Activated CD8-positive, alpha-beta memory T cell treated with anti-CD3 and anti-CD28 coated beads, Interleukin-2, amount 10 ng/mL, durations not matched to agents 7 days and 5 days (primary cell): ENCODE measurements around the gene DGKB. TPM values are rescaled to one million over a fixed set of nuclear protein-coding genes. Genes with fewer than 3 reads are reported as not detected.

ENCODE experiments used
- ATAC-seq: fragments of 150-1000 bp; cut with Tn5 transposase; one replicate; pipeline ENCODE4 v1.10.0; 2021; ENCODE audit warnings: moderate library complexity
- CTCF ChIA-PET: fragments of 350-600 bp; sonication (Branson Sonifier 250); formaldehyde crosslinking; loops from one replicate; lab custom pipeline; 2021; ENCODE audit warnings: antibody characterized with exemption; lab: Charles Lee
- DNase-seq: peaks from one replicate; pipeline ENCODE4 v3.0.0-alpha.2; 2020
- H3K27ac Mint-ChIP-seq: one replicate; pipeline ENCODE4 v1.8.0; 2021; ENCODE audit warnings: mild to moderate bottlenecking, mixed read lengths
- H3K27me3 Mint-ChIP-seq: one replicate; pipeline ENCODE4 v1.8.0; 2021; ENCODE audit warnings: mixed read lengths
- H3K36me3 Mint-ChIP-seq: one replicate; pipeline ENCODE4 v1.8.0; 2021; ENCODE audit warnings: mild to moderate bottlenecking, mixed read lengths
- H3K4me1 Mint-ChIP-seq: one replicate; pipeline ENCODE4 v1.8.0; 2021; ENCODE audit warnings: mixed read lengths
- H3K4me3 Mint-ChIP-seq: one replicate; pipeline ENCODE4 v1.8.0; 2021; ENCODE audit warnings: mild to moderate bottlenecking, moderate library complexity, mixed read lengths
- H3K9me3 Mint-ChIP-seq: one replicate; pipeline ENCODE4 v1.8.0; 2022; ENCODE audit warnings: low read depth, mixed read lengths
- total RNA-seq, 2 experiments: library from RNA; stranded (reverse); gene quantifications; one replicate each; pipeline ENCODE4 v1.2.3, GENCODE V29; 2021

The DGKB gene
- total RNA-seq, 2 experiments from 2014 or later: not detected

- no peaks in the 10 kb centered on the region for H3K9me3 Mint-ChIP-seq
- peak; percentile 82 for ATAC-seq
- H3K4me1 Mint-ChIP-seq: peaks cover 13% of the 10 kb centered on the region
- H3K27me3 Mint-ChIP-seq: peaks cover 3% of the 10 kb centered on the region
- no peaks in the 10 kb centered on the region for H3K36me3 Mint-ChIP-seq
- CTCF ChIA-PET: no interaction called here
- no peak overlapping the region for H3K27ac Mint-ChIP-seq
- no peak overlapping the region for H3K4me3 Mint-ChIP-seq
- peak; percentile 57 for DNase-seq
Measured at GRCh38 chr7:14714161-14714728, 188.3 kb downstream of the DGKB start.

DNA sequence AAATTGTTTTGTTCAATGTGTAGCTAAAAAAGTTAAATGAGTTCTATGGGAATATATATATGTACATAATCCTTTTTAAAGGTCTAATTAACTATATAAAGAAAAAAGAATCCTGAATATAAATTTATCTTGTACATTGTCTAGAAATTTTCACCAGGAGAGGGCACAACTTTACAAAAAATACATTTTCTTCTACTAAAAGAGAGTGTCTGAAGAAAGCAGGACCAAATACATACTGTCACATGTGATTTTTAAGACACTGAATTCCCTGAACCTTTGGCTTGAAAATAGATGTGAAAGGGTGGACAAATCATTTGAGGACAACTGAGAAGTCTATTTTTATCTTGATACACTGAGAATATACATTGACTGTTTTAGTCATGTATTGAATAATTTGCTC, 204.3 kb downstream of the DGKB start:
- Mint-ChIP-seq H3K4me3 (no peak overlapping the region), H3K27me3 (peaks cover 2% of the 10 kb centered on the region), H3K4me1 (no peaks in the 10 kb centered on the region), H3K36me3 (no peaks in the 10 kb centered on the region), H3K9me3 (no peaks in the 10 kb centered on the region), H3K27ac (no peak overlapping the region)
- no peak for DNase-seq
- CTCF ChIA-PET: no interaction called here
- no peak for ATAC-seq

- Mint-ChIP-seq H3K4me3 (no peak overlapping the region), H3K36me3 (no peaks in the 10 kb centered on the region), H3K9me3 (no peaks in the 10 kb centered on the region), H3K27me3 (peaks cover 2% of the 10 kb centered on the region), H3K4me1 (no peaks in the 10 kb centered on the region), H3K27ac (no peak overlapping the region)
- ATAC-seq (no peak), DNase-seq (no peak)
- CTCF ChIA-PET: no interaction called here
Measured at GRCh38 chr7:14697684-14698083, 204.9 kb downstream of the DGKB start.

- peaks cover 3% of the 10 kb centered on the region for H3K27me3 Mint-ChIP-seq
- CTCF ChIA-PET: interaction anchor here (0.6 to 2.1 kb wide), 15 partner anchors 9 to 1416 kb away, joined by 3 to 14 read pairs (median 3); no protein-coding TSS in a partner anchor
- H3K9me3 Mint-ChIP-seq: no peaks in the 10 kb centered on the region
- peak; percentile 52 for DNase-seq
- no peaks in the 10 kb centered on the region for H3K4me1 Mint-ChIP-seq
- H3K27ac Mint-ChIP-seq: no peak overlapping the region
- no peak for ATAC-seq
- H3K36me3 Mint-ChIP-seq: no peaks in the 10 kb centered on the region
- H3K4me3 Mint-ChIP-seq: no peak overlapping the region
Measured at GRCh38 chr7:14691597-14692203, 210.9 kb downstream of the DGKB start.

DNA sequence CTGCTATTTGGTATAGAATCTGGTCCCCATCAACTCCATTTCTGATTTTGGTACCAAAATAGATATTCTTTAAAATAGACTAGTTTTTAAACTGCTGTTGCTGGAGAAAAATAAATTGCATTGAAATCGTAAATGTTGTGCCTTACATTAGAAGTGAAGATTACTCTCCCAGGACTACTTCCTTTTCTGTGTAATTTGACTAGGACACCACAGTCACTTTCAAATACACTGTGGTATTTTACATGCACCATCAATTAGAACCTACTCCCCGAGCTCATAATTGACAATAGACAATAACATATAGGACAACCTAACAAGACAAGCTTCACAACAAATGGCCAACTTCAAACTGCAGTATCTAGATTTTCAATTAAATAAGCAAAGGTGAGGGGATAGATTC, 211.5 kb downstream of the DGKB start:
- Mint-ChIP-seq H3K36me3 (no peaks in the 10 kb centered on the region), H3K9me3 (no peaks in the 10 kb centered on the region), H3K27me3 (peaks cover 3% of the 10 kb centered on the region), H3K4me1 (no peaks in the 10 kb centered on the region), H3K4me3 (no peak overlapping the region), H3K27ac (no peak overlapping the region)
- ATAC-seq (no peak), DNase-seq (no peak)
- CTCF ChIA-PET: interaction anchor here (0.9 to 2.1 kb wide), 12 partner anchors 9 to 1415 kb away, joined by 3 to 14 read pairs (median 4); no protein-coding TSS in a partner anchor

- no peaks in the 10 kb centered on the region for H3K36me3 Mint-ChIP-seq
- H3K27me3 Mint-ChIP-seq: peaks cover 3% of the 10 kb centered on the region
- no peak overlapping the region for H3K4me3 Mint-ChIP-seq
- H3K4me1 Mint-ChIP-seq: no peaks in the 10 kb centered on the region
- H3K27ac Mint-ChIP-seq: no peak overlapping the region
- no peaks in the 10 kb centered on the region for H3K9me3 Mint-ChIP-seq
- DNase-seq (no peak), ATAC-seq (no peak)
- CTCF ChIA-PET: interaction anchor here (0.9 to 1.5 kb wide), 2 partner anchors 14 to 239 kb away, joined by 3 to 6 read pairs; no protein-coding TSS in a partner anchor
Measured at GRCh38 chr7:14690486-14690885, 212.1 kb downstream of the DGKB start.

GRCh38 chr7:14690075-14690474, 212.5 kb downstream of the DGKB start:
- Mint-ChIP-seq H3K27ac (no peak overlapping the region), H3K27me3 (peaks cover 3% of the 10 kb centered on the region), H3K4me1 (no peaks in the 10 kb centered on the region), H3K9me3 (no peaks in the 10 kb centered on the region), H3K4me3 (no peak overlapping the region), H3K36me3 (no peaks in the 10 kb centered on the region)
- no peak for ATAC-seq
- CTCF ChIA-PET: no interaction called here
- DNase-seq: no peak

DNA sequence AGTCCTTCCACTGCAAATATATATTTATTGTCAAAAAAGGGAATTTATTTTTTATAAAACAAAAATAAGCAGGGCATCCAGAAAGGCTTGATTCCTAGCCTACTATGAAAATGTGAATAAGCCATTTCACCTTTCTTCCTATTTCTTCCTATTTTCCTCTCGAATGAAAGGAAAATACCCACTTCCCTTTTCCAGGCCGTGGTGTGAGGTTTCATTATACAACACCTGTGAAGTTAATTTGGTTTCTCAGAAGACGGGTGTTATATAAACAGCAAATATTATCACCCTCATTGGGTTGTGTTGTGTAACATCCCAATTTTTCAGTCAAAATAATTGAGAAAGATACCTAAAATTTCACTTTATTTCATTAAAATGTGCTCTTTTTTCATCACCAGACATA, 214.3 kb downstream of the DGKB start:
- ATAC-seq: no peak
- no peaks in the 10 kb centered on the region for H3K4me1 Mint-ChIP-seq
- H3K4me3 Mint-ChIP-seq: no peak overlapping the region
- no peak for DNase-seq
- no peaks in the 10 kb centered on the region for H3K9me3 Mint-ChIP-seq
- no peaks in the 10 kb centered on the region for H3K36me3 Mint-ChIP-seq
- peaks cover 3% of the 10 kb centered on the region for H3K27me3 Mint-ChIP-seq
- CTCF ChIA-PET: no interaction called here
- H3K27ac Mint-ChIP-seq: no peak overlapping the region

DNA sequence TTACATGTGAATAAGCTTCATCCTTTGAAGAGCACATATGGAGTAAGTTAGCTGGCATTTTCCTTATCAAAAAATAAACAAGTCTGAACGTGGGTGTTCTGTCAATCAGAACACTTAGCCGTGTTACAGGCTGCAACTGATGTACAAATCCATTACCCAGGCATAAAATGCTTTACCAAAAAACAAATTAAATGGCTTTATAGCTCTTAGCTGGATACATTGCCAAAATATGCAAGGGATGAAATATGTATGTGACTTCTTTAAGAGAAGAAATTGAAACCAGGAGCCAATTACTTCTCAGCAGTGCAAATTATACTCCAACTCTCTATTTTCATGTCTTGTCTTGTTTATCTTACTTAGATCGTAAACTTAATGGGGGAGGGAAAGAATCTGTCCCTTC, 214.8 kb downstream of the DGKB start:
- CTCF ChIA-PET: no interaction called here

DNA sequence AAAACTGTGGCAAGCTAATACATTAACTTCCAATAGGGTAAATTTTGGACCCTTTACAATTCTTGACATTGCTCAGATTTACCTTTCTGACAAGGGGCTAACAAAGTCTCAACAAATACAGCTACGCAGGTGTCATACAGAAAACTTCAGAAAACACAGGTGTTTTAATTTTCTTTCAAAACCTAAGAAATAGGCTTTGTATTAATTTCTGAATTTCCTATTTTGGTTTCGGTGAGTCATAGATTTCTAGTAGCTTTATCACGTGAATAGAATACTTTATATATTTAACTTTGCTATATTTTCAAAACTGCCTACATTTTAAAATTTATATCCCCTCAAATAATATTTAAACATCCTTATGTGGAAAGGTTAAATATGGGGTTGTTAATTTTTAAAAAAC, 215.3 kb downstream of the DGKB start:
- Mint-ChIP-seq H3K27ac (no peak overlapping the region), H3K9me3 (no peaks in the 10 kb centered on the region), H3K27me3 (peaks cover 3% of the 10 kb centered on the region), H3K36me3 (no peaks in the 10 kb centered on the region), H3K4me1 (no peaks in the 10 kb centered on the region), H3K4me3 (no peak overlapping the region)
- ATAC-seq (no peak), DNase-seq (no peak)
- CTCF ChIA-PET: no interaction called here

More for the DNA sequence above, 214.8 kb downstream of the DGKB start:
- no peak overlapping the region for H3K4me3 Mint-ChIP-seq
- H3K9me3 Mint-ChIP-seq: no peaks in the 10 kb centered on the region
- H3K4me1 Mint-ChIP-seq: no peaks in the 10 kb centered on the region
- ATAC-seq (no peak), DNase-seq (no peak)
- H3K36me3 Mint-ChIP-seq: no peaks in the 10 kb centered on the region
- H3K27me3 Mint-ChIP-seq: peaks cover 3% of the 10 kb centered on the region
- no peak overlapping the region for H3K27ac Mint-ChIP-seq

DNA sequence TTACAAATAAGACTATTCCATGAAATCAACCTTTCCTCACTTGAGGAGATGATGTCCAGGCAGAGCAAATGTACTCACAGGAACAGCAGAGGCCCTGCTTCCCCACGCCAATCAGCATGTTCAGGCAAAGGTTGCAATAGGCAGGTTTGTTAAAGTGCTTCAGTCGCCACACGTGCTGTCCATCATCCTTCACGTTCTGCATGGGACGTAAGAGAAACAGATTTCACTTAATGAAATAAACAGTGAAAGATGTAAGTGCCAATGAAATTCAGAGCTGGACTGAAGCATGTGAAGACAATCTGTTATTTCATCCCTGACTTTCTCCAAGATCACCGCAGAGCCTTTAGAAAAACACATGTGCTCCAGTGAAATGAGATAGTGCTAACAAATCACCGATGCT, 217.4 kb downstream of the DGKB start:
- no peaks in the 10 kb centered on the region for H3K4me1 Mint-ChIP-seq
- no peaks in the 10 kb centered on the region for H3K36me3 Mint-ChIP-seq
- no peak for ATAC-seq
- CTCF ChIA-PET: no interaction called here
- DNase-seq: no peak
- no peaks in the 10 kb centered on the region for H3K9me3 Mint-ChIP-seq
- no peak overlapping the region for H3K4me3 Mint-ChIP-seq
- H3K27me3 Mint-ChIP-seq: no peaks in the 10 kb centered on the region
- no peak overlapping the region for H3K27ac Mint-ChIP-seq

DNA sequence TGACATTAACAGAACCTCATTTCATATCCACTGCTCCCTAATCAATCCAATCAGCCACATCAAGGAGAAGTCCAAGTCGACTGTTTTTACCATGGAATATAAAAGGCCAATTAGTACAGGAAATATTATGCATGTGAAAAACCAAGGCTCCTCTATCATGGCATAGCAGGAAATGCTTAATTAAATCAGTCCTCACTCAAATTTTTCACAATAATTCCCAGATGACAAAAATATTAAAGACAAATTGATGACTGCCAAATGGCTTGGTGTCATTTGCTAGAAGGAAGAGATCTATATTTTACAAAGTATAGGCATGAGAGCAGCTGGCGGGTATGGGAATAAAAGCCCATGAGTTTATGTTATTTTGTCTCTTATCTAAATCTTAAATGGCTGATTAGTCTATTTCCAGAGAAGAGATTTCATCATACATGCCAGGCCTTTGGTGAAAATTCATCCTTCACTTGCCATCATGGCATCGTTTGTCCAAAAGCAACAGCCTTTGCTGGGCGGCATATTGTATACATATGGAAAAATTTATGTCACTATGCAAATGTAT, 219.6 kb downstream of the DGKB start:
- Mint-ChIP-seq H3K27me3 (no peaks in the 10 kb centered on the region), H3K36me3 (no peaks in the 10 kb centered on the region), H3K4me1 (no peaks in the 10 kb centered on the region), H3K9me3 (no peaks in the 10 kb centered on the region), H3K27ac (no peak overlapping the region), H3K4me3 (no peak overlapping the region)
- DNase-seq (no peak), ATAC-seq (no peak)
- CTCF ChIA-PET: no interaction called here

DNA sequence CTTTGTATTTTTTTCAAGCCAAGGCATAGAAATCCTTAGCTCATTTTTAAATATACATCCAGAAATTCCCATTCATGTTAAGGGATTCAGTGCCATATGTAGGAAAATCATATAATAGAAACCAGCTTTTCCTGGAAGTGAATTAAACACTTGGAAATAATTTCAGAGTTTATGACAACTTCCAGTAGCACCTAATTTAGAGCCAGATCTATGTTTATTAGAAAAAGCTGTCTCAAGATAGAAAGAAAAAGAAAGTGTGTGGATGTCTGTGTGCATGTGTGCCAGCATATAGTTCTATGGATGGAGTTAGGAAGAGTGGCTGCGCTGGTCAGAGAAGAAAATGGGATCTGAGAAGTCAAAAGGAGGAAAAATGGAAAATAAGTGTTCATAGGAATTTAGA, 225.7 kb downstream of the DGKB start:
- H3K27me3 Mint-ChIP-seq: no peaks in the 10 kb centered on the region
- CTCF ChIA-PET: interaction anchor here (1.0 kb wide), 1 partner anchor 15 kb away, joined by 6 read pairs; no protein-coding TSS in a partner anchor
- no peak for ATAC-seq

GRCh38 chr7:14673202-14673601, 229.3 kb downstream of the DGKB start:
- no peak for ATAC-seq
- CTCF ChIA-PET: no interaction called here
- DNase-seq: no peak
- Mint-ChIP-seq H3K27ac (no peak overlapping the region), H3K4me1 (no peaks in the 10 kb centered on the region), H3K27me3 (no peaks in the 10 kb centered on the region), H3K4me3 (no peak overlapping the region), H3K36me3 (no peaks in the 10 kb centered on the region), H3K9me3 (no peaks in the 10 kb centered on the region)

More for the DNA sequence above, 225.7 kb downstream of the DGKB start:
- H3K4me1 Mint-ChIP-seq: no peaks in the 10 kb centered on the region
- H3K9me3 Mint-ChIP-seq: no peaks in the 10 kb centered on the region
- no peak overlapping the region for H3K27ac Mint-ChIP-seq
- no peaks in the 10 kb centered on the region for H3K36me3 Mint-ChIP-seq
- no peak for DNase-seq
- no peak overlapping the region for H3K4me3 Mint-ChIP-seq
